Right lobe of liver (tissue), 6 donors: ENCODE results near the gene FAM240A. TPM values are rescaled to one million over a fixed set of nuclear protein-coding genes. Genes with fewer than 3 reads are reported as not detected.
A peak's percentile ranks its signal among the peaks of the same experiment; 100 is the strongest.
"Not testable (repeated sequence)": the region's sequence is repeated elsewhere in the genome, so short reads cannot be mapped to it uniquely, and the experiment has no call there.

ENCODE experiments used
- ATAC-seq, 4 donors: fragments of 200-7000 bp; cut with Tn5 transposase; one replicate each; pipeline ENCODE4 v1.9.1; 2020; ENCODE audit warnings: mild to moderate bottlenecking in 4 of 4, moderate library complexity in 4 of 4
- DNase-seq, 3 donors: peaks; one replicate each; pipeline ENCODE4 v3.0.0-alpha.2; 2020
- H3K27ac ChIP-seq, 3 donors: fragments of 200-600 bp; one replicate each; pipeline ENCODE4 v1.8.0; 2022
- H3K27me3 ChIP-seq, 2 donors: fragments of 200-600 bp; one replicate each; pipeline ENCODE4 v1.8.0; 2022
- H3K36me3 ChIP-seq, 4 donors: fragments of 200-600 bp; sonication (generic) in 1 of 4; one replicate each; pipeline versions ENCODE4 v1.5.1 to v1.8.0; 2017 to 2022; ENCODE audit warnings: control low read depth in 1 of 4
- H3K4me1 ChIP-seq, 4 donors: fragments of 200-600 bp; sonication (generic) in 1 of 4; one replicate each; pipeline versions ENCODE4 v1.5.1 to v1.8.0; 2017 to 2022; ENCODE audit warnings: control low read depth in 1 of 4
- H3K4me3 ChIP-seq, 3 donors: fragments of 200-600 bp; one replicate each; pipeline ENCODE4 v1.8.0; 2022
- H3K9me3 ChIP-seq, 4 donors: fragments of 200-600 bp; sonication (generic) in 1 of 4; one replicate each; pipeline versions ENCODE4 v1.5.1 to v1.8.0; 2017 to 2022; ENCODE audit warnings: control low read depth in 1 of 4
- POLR2A ChIP-seq: fragments of 450-650 bp; IDR thresholded peaks from one replicate; pipeline ENCODE4 v1.6.1; 2017; ENCODE audit warnings: antibody characterized with exemption, mild to moderate bottlenecking
- WGBS: methylation state at CpG from one replicate; pipeline ENCODE4 v1.1.6; 2018; ENCODE audit warnings: low coverage, low lambda C conversion rate; ENCODE audit not compliant: insufficient coverage; ENCODE audit errors: missing lambda C conversion rate; 5-methylcytosine and 5-hydroxymethylcytosine counted together
- intact Hi-C, 2 donors: fragments of 100-400 bp; cut with DNase I; formaldehyde crosslinking; loops; one replicate each; pipeline versions ENCODE4 v1.11.2 to v1.14.1; 2022
- total RNA-seq, 6 experiments: library from RNA; depleted of rRNA in 2 of 6; stranded (reverse); fragments of >200 nt in 2 of 6; fragmentation: NEBNext Ultra II Directional in 3 of 6; extraction: Animal tissue kit (Norgen Biotek cat#: 25700) in 3 of 6; gene quantifications; one replicate each; pipeline versions ENCODE4 v1.1.0 to v1.2.4, GENCODE V29; 2016 to 2023
- TF ChIP-seq, protein P1 (sequence below), 4 donors: fragments of 200-600 bp in 3 of 4; fragments of 450-650 bp in 1 of 4; IDR thresholded peaks; one replicate each; pipeline versions ENCODE4 v1.5.1 to v1.8.0; 2016 to 2022; ENCODE audit warnings: antibody characterized with exemption in 4 of 4, mild to moderate bottlenecking in 2 of 4
- donor health status: DM: no; HTN: yes; CAD: no.
- donor health status: DM: no; HTN: no; CAD: no.
- donor health status: DM: no; HTN: no; CAD: no.
- donor health status: DM: no; HTN: yes; CAD: no.
- donor health status: DM: no; HTN: yes; CAD: no.

The FAM240A gene
- total RNA-seq, 6 experiments from 2014 or later = not detected

DNA sequence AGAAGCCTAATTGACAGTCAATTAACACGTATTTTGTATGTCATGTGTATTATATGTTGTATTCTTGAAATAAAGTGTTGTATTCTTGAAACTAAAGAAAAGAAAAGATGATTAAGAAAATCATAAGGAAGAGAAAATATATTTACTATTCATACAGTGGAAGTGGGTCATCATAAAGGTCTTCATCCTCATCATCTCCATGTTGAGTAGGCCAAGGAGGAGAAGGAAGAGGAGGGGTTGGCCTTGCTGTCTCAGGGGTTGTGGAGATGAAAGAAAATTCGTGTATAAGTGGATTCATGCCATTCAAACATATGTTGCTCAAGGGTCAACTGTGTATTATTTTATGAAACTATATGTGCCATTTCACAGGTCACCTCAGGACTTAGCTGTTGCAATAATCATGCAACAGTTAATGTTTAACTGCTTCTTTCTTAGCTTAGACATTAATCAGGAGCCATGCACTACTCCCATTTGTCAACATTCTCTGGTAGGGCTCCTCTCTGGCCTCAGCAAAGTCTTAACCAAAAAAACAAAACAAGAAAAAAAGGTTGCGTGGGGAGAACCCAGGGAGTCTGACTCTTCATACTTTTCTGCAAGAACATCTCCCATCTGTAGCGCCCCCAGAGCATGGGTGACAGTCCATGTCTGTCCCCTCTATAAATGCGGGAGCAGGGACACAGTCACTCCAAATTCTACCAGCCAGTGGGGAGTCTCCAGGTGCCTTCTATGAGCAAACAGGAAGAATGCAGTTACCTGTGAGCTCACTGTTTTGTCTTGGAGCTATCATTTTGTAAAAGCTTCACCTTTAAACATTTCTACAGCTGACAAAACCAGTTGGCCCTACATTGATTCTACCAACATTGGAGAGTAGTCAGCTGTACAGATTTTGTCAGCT lies 26.3 kb upstream of the FAM240A start:
- no peak for DNase-seq
- peak overlapping the region; percentile 64 to 90 (median 68) for H3K27ac ChIP-seq
- intact Hi-C loops = no loop called here

DNA sequence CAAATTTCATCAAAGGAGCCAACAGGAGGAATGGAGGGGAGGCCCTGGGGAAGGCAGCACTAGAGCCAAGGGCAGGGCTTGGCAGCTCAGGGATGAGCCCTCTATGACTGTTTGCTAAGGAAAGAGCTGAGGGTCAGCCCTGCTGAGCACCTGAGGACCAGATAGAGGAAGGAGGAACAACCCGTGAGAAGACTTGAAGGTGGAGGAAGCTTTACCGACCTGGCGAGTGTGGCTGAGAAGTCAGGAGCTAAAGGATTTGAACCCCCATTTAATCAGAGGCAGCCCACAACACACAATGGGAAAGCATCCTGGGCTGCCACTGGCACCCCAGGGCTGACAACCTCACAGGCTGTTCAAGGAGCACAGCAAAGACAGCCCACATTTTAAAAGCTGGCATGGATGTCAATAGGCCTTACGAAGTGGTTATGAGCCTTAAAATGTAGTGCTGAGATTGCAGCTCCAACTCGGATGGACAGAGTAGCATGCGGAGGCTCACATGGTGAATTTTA lies 25.5 kb upstream of the FAM240A start:
- peak overlapping the region; percentile 64 to 90 (median 68) for H3K27ac ChIP-seq
- H3K4me3 ChIP-seq = no peak overlapping the region
- DNase-seq (no peak), ATAC-seq (peak; percentile 11 to 39 (median 26))
- no peak for TF ChIP-seq POLR2A
- TF ChIP-seq, protein P1, sequence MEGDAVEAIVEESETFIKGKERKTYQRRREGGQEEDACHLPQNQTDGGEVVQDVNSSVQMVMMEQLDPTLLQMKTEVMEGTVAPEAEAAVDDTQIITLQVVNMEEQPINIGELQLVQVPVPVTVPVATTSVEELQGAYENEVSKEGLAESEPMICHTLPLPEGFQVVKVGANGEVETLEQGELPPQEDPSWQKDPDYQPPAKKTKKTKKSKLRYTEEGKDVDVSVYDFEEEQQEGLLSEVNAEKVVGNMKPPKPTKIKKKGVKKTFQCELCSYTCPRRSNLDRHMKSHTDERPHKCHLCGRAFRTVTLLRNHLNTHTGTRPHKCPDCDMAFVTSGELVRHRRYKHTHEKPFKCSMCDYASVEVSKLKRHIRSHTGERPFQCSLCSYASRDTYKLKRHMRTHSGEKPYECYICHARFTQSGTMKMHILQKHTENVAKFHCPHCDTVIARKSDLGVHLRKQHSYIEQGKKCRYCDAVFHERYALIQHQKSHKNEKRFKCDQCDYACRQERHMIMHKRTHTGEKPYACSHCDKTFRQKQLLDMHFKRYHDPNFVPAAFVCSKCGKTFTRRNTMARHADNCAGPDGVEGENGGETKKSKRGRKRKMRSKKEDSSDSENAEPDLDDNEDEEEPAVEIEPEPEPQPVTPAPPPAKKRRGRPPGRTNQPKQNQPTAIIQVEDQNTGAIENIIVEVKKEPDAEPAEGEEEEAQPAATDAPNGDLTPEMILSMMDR (IDR thresholded peaks at IDR 0.05) = no peak
- no peaks in the 10 kb centered on the region for H3K27me3 ChIP-seq
- intact Hi-C loops = no loop called here
- 73% methylated on average over 5 of the region's 6 CpGs for WGBS
- peaks cover 0 to 45% (median 16%) of the 10 kb centered on the region in 4 donors for H3K4me1 ChIP-seq
- no peaks in the 10 kb centered on the region for H3K9me3 ChIP-seq
- no peaks in the 10 kb centered on the region for H3K36me3 ChIP-seq

More for the DNA sequence above, 26.3 kb upstream of the FAM240A start:
- Histone ChIP-seq H3K9me3 (no peaks in the 10 kb centered on the region), H3K4me1 (peaks cover 0 to 45% (median 16%) of the 10 kb centered on the region in 4 donors), H3K36me3 (no peaks in the 10 kb centered on the region), H3K4me3 (no peak overlapping the region), H3K27me3 (no peaks in the 10 kb centered on the region)
- TF ChIP-seq POLR2A = no peak
- TF ChIP-seq, protein P1 (IDR thresholded peaks at IDR 0.05) = no peak
- 52% methylated on average over 5 of the region's 5 CpGs for WGBS
- ATAC-seq = peak; percentile 84 to 89 (median 87)

DNA sequence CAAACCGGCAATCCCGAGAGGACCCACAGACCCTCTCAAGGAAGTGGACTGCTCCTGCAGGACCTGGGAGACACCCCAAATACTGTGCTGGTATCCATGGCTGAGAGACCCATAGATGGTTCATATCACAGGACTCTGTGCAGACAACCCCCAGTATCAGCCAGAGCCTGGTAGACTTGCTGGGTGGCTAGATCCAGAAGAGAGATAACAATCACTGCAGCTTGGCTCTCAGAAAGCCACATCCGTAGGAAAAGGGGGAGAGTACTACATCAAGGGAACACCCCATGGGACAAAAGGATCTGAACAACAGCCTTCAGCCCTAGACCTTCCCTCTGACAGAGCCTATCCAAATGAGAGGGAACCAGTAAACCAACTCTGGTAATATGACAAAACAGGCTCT lies 25.1 kb upstream of the FAM240A start:
- H3K4me3 ChIP-seq, ATAC-seq, H3K36me3 ChIP-seq, H3K9me3 ChIP-seq, H3K27me3 ChIP-seq, DNase-seq, intact Hi-C loops: not testable (repeated sequence)
- H3K4me1 ChIP-seq = peaks cover 0 to 45% (median 16%) of the 10 kb centered on the region in 4 donors
- peak overlapping the region in 1 of 3 donors; percentile 64 for H3K27ac ChIP-seq
- 56% methylated on average over 3 of the region's 3 CpGs for WGBS

DNA sequence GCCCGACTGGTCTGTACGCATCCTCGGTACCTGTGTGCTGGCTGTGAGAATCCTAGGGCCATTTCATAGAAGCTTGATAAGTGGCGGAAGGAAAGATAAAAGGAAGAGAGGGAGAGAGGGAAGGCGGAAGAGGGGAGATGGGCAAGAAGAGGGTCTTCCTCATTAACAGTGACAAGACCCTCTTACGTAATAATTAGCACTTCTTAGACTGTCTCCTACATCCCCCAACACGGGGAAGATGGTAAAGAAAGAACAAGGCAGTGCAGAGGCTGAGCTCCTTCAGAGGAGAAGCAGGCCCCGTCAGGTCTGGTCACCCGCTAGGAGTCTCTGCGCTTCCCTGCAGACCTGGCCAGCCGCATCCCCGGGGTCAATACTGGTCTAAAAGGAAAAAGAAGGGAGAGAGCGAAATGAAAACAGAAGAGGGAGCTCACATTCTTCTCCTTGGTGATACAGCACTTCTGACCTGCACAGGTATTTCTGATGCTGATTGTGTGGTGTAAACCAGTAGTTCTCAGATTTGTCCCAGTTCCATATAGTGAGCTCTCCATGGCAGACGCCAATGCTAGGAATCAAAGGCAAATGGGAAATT lies 19.0 kb upstream of the FAM240A start:
- peak in 2 of 4 donors; percentile 24 to 28 for ATAC-seq
- no peaks in the 10 kb centered on the region for H3K36me3 ChIP-seq

More for the DNA sequence above, 19.0 kb upstream of the FAM240A start:
- 80% methylated on average over 13 of the region's 14 CpGs for WGBS
- DNase-seq = no peak
- Histone ChIP-seq H3K4me3 (no peak overlapping the region), H3K27ac (no peak overlapping the region), H3K27me3 (no peaks in the 10 kb centered on the region), H3K9me3 (no peaks in the 10 kb centered on the region), H3K4me1 (no peaks in the 10 kb centered on the region)
- no peak for TF ChIP-seq POLR2A
- TF ChIP-seq, protein P1 (IDR thresholded peaks at IDR 0.05) = peak in 1 of 4 donors; percentile 11
- intact Hi-C loops = no loop called here
